Type B pancreatic cell (in vitro differentiated cells): ENCODE data around the gene EFCAB6. TPM values are rescaled to one million over a fixed set of nuclear protein-coding genes. Genes with fewer than 3 reads are reported as not detected.

Experiments used
- DNase-seq: peaks from one replicate; pipeline ENCODE4 v3.0.0; 2021; ENCODE audit warnings: mixed read lengths; ENCODE audit not compliant: unreplicated experiment; ENCODE audit errors: extremely low spot score
- H3K27ac Mint-ChIP-seq: 2 replicates; pipeline ENCODE4 v1.8.0; 2021; ENCODE audit warnings: mild to moderate bottlenecking, mixed read lengths
- H3K27me3 Mint-ChIP-seq: 2 replicates; pipeline ENCODE4 v1.8.0; 2021; ENCODE audit warnings: mixed read lengths
- H3K36me3 Mint-ChIP-seq: 2 replicates; pipeline ENCODE4 v1.8.0; 2021; ENCODE audit warnings: mixed read lengths
- H3K4me1 Mint-ChIP-seq: one replicate; pipeline ENCODE4 v1.8.0; 2021; ENCODE audit warnings: mixed read lengths; ENCODE audit not compliant: unreplicated experiment
- H3K4me3 Mint-ChIP-seq: 2 replicates; pipeline ENCODE4 v1.8.0; 2021; ENCODE audit warnings: mild to moderate bottlenecking, mixed read lengths
- H3K9me3 Mint-ChIP-seq: 2 replicates; pipeline ENCODE4 v1.8.0; 2021; ENCODE audit warnings: mixed read lengths
- total RNA-seq: library from RNA; stranded (reverse); gene quantifications from 2 replicates; pipeline ENCODE4 v1.2.1, GENCODE V29; 2021; ENCODE audit warnings: low replicate concordance
- TF ChIP-seq, protein P1 (sequence below): fragments of 200-600 bp; sonication (generic); conservative IDR thresholded peaks from 2 replicates; pipeline ENCODE4 v1.5.0; 2021; ENCODE audit warnings: antibody characterized with exemption, mild to moderate bottlenecking

Gene EFCAB6
- total RNA-seq, 1 donor from 2014 or later = 5.3 TPM

DNA sequence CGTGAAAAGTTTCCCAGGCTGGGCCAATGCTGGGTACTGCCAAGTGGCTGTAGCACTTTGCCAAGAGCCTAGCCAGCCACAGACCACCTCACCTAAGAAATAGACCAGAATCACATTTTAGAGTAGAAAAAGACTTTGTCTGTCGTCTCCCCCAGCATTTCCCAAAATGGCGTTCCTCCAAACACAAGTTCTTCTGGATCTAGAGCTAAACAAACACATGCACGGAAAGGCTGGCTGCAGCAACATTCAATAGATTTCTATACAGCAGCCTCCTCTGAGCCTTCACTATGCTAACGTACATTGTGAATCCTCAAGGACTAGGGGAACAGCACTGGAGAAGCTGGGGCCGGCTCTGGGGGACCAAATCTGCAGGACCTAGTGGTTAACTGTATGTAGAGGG is 65.0 kb downstream of the EFCAB6 start:
- DNase-seq = no peak
- no peak overlapping the region for H3K4me3 Mint-ChIP-seq
- H3K27me3 Mint-ChIP-seq = peaks cover 33% of the 10 kb centered on the region
- H3K4me1 Mint-ChIP-seq = peaks cover 15% of the 10 kb centered on the region
- H3K9me3 Mint-ChIP-seq = no peaks in the 10 kb centered on the region
- H3K36me3 Mint-ChIP-seq = peaks cover 8% of the 10 kb centered on the region
- no peak overlapping the region for H3K27ac Mint-ChIP-seq
- TF ChIP-seq, protein P1, sequence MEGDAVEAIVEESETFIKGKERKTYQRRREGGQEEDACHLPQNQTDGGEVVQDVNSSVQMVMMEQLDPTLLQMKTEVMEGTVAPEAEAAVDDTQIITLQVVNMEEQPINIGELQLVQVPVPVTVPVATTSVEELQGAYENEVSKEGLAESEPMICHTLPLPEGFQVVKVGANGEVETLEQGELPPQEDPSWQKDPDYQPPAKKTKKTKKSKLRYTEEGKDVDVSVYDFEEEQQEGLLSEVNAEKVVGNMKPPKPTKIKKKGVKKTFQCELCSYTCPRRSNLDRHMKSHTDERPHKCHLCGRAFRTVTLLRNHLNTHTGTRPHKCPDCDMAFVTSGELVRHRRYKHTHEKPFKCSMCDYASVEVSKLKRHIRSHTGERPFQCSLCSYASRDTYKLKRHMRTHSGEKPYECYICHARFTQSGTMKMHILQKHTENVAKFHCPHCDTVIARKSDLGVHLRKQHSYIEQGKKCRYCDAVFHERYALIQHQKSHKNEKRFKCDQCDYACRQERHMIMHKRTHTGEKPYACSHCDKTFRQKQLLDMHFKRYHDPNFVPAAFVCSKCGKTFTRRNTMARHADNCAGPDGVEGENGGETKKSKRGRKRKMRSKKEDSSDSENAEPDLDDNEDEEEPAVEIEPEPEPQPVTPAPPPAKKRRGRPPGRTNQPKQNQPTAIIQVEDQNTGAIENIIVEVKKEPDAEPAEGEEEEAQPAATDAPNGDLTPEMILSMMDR = no peak

DNA sequence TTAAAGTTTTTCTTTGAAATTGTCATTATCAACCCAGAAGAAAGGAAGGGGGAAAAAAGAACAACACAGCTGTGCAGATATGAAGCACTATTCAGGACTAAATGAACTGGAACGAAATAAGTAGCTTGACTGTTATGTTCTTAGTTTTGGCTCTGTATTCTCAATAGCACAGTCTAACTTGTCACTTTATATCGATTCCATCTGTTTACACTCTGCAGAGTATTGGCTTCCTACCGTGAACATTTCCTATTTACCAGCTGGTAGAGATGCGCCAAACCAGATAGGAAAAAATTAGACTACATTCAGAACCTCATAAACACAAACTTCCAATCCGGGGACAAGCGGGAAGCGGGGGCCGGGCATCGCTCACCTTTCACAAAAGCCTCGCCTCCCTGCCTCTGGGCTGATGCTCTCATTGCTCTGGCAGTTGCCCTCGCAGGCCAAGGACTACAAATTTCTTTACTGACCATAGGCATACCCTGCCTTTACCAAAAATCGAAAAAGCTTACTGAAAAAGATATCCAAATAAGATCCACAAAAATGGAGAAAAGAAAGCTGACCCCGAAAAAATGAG is 66.2 kb downstream of the EFCAB6 start:
- H3K27ac Mint-ChIP-seq = no peak overlapping the region
- peaks cover 7% of the 10 kb centered on the region for H3K4me1 Mint-ChIP-seq
- H3K9me3 Mint-ChIP-seq = no peaks in the 10 kb centered on the region
- peaks cover 26% of the 10 kb centered on the region for H3K27me3 Mint-ChIP-seq
- peaks cover 5% of the 10 kb centered on the region for H3K36me3 Mint-ChIP-seq
- TF ChIP-seq, protein P1 = no peak
- no peak for DNase-seq
- no peak overlapping the region for H3K4me3 Mint-ChIP-seq

DNA sequence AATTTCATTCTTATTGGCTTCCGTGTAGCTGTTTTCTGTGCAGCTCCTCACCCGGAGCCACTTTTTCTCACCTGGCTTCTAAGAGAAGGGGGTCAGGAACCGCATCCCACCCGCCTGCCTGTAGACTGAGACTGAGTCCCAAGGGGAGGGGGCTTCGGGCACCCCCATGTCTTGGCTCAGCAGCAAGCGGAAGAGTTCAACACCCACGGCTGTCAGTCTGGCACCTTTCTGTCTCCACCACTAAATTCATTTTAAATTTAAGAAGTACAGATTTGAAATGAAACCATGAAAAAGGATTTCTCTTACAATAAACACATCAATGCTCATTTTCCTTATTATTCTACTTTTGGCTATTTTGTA is 66.7 kb downstream of the EFCAB6 start:
- TF ChIP-seq, protein P1 = no peak
- no peak for DNase-seq
- H3K4me1 Mint-ChIP-seq = peaks cover 7% of the 10 kb centered on the region
- H3K36me3 Mint-ChIP-seq = peaks cover 5% of the 10 kb centered on the region
- H3K4me3 Mint-ChIP-seq = no peak overlapping the region
- peaks cover 24% of the 10 kb centered on the region for H3K27me3 Mint-ChIP-seq
- no peaks in the 10 kb centered on the region for H3K9me3 Mint-ChIP-seq
- no peak overlapping the region for H3K27ac Mint-ChIP-seq

DNA sequence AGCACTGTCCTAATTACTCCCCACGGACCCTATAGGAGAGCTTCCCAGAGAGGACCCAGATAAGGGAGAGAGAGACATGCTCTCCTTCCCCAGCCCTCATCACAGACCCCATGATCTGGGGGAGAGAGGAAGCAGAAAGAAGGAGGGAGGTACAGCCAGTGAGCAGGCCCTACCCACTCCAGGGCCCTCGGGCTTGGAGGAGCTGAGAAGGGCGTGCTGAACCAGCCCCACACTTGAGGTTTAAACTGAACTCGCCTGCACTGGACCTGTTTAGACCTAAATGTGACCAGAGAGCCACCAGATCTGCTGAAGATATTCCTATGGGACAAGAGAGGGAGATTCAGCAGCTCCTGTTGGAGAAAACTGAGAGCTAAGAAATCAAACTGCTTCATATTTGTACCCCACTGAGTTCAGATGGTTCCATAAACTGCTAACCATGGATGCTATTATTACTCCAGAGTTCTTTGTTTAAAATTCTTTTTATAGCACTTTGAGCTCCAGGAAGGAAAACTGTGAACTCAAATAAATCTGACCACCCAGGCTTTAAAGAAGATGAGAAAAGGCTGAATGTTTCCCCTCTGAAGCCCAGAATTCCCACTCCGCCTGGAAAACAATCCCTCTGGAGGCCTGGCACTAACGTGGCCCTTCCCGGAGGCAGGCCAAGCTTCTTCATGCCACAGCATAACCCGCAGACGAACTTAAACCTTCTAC is 67.2 kb downstream of the EFCAB6 start:
- peaks cover 5% of the 10 kb centered on the region for H3K36me3 Mint-ChIP-seq
- H3K4me3 Mint-ChIP-seq = no peak overlapping the region
- H3K9me3 Mint-ChIP-seq = no peaks in the 10 kb centered on the region
- no peak overlapping the region for H3K27ac Mint-ChIP-seq
- peaks cover 20% of the 10 kb centered on the region for H3K27me3 Mint-ChIP-seq
- no peak for DNase-seq
- H3K4me1 Mint-ChIP-seq = peaks cover 7% of the 10 kb centered on the region
- TF ChIP-seq, protein P1 = no peak

DNA sequence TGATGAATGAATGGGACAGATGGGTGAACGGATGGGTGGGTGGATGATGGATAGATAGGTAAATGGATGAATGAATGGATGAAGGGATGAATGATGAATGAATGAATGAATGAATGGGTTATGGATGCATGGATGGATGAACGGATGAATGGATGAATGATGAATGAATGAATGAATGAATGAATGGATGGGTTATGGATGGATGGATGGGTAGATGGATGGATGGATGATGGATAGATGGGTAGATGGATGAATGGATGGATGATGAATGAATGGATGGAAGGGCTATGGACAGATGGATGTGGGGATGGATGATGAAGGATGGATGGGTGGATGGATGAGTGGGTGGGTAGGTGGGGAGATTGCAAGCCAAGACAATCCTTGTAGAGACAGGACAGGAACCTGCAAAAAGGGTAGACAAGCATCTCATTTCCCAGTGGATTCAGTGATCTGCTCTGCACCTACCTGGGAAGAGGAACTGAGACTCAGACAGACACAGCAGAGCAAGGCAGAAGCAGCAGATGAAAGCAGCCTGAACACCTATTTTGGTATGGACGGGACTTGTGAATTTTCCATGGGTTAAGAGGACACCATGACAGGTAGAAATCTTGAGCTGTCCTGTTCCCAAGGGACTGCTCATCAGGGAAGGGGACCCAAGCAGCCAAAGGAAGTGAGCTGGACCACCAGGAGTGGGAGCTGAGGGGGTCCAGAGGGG is 68.0 kb downstream of the EFCAB6 start:
- Mint-ChIP-seq H3K27ac (no peak overlapping the region), H3K27me3 (peaks cover 16% of the 10 kb centered on the region), H3K4me3 (no peak overlapping the region), H3K36me3 (peaks cover 5% of the 10 kb centered on the region), H3K9me3 (no peaks in the 10 kb centered on the region), H3K4me1 (peaks cover 7% of the 10 kb centered on the region)
- no peak for DNase-seq
- TF ChIP-seq, protein P1 = no peak
